Fibroblast of pulmonary artery (primary cell): Measurements from ENCODE around the gene TERC.

Source experiments
- DNase-seq: peaks from one replicate; pipeline ENCODE4 v3.0.0-alpha.2; 2010; ENCODE audit warnings: low read depth
- H3K4me3 ChIP-seq: replicated peaks from 2 replicates; pipeline ENCODE4 v1.5.1; 2011; ENCODE audit warnings: low read depth, mild to moderate bottlenecking, control low read depth, low read length, moderate library complexity
- TF ChIP-seq, protein P1 (sequence below): IDR thresholded peaks from 2 replicates; pipeline ENCODE4 v1.5.1; 2011; ENCODE audit warnings: mild to moderate bottlenecking, control low read depth, low read length, inconsistent platforms; ENCODE audit errors: missing control alignments

TERC gene

DNA sequence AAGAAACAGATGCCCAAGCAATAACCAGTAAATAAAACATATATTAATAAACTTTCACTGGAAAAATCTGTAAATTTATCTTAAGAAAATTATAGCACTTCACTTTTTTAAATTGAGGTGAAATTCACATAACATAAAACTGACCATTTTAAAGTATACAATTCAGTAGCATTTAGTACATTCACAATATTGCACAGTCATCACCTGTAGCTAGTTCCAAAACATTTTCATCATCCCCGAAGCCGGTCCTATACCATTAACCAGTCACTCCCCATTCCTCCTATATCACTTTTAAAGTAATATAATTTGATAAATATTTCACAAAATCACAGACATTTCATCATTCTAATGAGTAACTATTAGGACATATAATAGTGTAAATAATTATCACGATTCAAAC is 39.8 kb upstream of the TERC start:
- DNase-seq = no peak
- TF ChIP-seq, protein P1, sequence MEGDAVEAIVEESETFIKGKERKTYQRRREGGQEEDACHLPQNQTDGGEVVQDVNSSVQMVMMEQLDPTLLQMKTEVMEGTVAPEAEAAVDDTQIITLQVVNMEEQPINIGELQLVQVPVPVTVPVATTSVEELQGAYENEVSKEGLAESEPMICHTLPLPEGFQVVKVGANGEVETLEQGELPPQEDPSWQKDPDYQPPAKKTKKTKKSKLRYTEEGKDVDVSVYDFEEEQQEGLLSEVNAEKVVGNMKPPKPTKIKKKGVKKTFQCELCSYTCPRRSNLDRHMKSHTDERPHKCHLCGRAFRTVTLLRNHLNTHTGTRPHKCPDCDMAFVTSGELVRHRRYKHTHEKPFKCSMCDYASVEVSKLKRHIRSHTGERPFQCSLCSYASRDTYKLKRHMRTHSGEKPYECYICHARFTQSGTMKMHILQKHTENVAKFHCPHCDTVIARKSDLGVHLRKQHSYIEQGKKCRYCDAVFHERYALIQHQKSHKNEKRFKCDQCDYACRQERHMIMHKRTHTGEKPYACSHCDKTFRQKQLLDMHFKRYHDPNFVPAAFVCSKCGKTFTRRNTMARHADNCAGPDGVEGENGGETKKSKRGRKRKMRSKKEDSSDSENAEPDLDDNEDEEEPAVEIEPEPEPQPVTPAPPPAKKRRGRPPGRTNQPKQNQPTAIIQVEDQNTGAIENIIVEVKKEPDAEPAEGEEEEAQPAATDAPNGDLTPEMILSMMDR = no peak
- H3K4me3 ChIP-seq = no peak overlapping the region

DNA sequence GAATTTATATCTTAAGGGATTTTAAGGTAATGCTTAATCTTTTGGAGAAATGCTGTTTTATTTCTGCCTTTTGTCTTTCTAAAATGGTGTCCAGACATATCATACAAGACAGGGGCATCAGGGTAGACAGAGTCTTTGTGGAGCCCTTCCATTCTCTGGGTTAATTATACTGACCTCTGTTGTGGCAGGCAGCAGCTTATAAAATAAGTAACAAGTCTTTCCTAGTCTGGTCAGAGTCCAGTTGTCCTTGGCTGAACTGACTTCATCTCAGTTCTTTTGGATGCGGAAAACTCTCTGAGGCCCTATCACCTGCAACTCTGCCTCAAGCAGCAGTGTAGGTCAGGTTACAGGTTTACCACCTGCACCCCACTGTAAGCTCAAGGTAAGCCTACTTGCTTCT is 27.5 kb upstream of the TERC start:
- TF ChIP-seq, protein P1 = no peak
- DNase-seq = no peak
- no peak overlapping the region for H3K4me3 ChIP-seq

DNA sequence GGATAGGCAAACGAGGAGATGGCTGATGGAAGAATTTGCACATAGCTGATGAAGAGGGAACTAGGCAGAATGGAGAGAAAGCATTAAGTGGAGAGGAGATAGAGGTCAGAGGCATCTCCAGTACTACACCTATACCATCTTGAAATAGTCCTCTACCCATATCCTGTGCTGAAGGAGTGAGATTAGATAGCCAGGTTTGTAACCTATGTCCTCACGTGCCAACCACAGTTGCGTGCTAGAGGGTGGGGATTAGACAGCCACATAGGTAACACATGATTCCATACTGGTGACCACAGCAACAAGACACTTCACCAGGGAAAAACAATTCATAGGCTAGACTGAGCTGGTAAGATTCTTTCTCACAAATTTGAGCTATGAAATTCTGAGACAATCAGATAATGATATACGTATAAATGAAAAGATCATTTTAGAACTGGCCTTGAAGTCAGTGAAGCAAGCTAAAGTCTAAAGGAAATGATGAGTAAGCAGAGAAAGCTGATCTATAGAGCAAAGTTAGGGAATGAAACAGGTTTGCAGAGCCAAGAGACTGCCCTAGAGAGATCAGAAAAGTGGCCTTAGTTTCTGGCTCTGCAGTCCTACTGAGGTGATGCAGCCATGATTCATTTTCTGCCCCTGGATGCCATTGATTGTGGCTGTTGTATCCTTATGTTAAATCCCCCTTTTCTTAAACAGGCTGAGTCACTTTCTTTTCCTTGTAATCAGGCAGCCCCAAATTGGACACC is 26.0 kb upstream of the TERC start:
- TF ChIP-seq, protein P1 = no peak
- no peak overlapping the region for H3K4me3 ChIP-seq
- DNase-seq = peak; percentile 27

DNA sequence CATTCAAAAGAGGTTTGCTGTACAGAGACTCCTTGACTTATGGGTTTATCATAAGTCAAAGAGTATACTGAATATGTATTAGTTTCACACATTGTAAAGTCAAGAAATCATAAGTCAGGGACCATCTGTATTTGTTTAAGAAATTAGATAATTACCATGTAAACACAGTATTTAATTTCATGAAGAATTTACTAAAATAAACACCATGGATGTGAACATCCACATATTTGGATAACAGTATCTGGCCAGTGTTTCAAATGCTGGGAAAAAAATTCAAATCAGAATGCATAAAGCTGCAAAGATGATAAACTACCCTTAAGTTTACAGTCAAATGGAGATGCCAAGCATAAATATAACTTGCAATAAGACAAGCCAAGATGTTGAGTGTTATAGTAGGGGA is 25.4 kb upstream of the TERC start:
- DNase-seq = no peak
- H3K4me3 ChIP-seq = no peak overlapping the region
- TF ChIP-seq, protein P1 = no peak

DNA sequence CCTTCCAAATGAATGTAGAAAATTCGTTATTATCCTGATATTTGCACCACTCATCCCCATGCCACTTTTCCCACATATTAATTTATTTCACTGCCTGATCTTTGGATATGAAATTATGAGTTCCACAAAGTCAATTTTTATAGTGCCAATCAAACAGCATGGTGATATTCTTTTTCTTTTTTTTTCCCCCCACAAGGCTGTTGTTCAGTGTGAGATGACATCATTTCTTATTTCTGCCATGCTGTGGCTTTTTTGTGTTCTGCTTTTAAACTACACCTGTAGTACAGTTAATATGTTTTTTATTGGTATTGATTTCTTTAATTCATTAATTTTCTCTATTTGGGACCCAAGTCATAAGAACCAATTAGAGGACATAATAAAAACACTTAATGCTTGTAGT is 22.9 kb upstream of the TERC start:
- TF ChIP-seq, protein P1 = no peak

DNA sequence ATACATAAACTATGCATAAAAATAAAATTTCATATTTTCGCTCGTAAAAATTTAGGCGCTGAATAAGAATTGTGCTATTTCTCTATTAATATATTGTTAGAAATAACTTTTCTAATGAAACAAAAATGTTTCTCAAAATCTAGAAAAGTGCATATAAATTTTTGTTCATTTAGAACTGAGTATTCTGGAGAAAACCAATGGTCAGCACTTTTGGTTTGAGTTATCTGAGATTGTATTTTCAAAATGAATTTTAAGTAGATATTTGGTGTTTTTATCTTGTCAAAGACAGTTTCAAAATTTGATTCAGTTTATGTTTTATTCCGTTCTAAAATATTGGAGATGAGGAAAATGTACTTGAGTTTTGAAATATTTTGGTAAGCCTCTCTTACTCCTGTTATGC is 22.3 kb upstream of the TERC start:
- TF ChIP-seq, protein P1 = no peak
- DNase-seq = no peak
- no peak overlapping the region for H3K4me3 ChIP-seq

More for the DNA sequence above, 22.9 kb upstream of the TERC start:
- no peak for DNase-seq
- no peak overlapping the region for H3K4me3 ChIP-seq

DNA sequence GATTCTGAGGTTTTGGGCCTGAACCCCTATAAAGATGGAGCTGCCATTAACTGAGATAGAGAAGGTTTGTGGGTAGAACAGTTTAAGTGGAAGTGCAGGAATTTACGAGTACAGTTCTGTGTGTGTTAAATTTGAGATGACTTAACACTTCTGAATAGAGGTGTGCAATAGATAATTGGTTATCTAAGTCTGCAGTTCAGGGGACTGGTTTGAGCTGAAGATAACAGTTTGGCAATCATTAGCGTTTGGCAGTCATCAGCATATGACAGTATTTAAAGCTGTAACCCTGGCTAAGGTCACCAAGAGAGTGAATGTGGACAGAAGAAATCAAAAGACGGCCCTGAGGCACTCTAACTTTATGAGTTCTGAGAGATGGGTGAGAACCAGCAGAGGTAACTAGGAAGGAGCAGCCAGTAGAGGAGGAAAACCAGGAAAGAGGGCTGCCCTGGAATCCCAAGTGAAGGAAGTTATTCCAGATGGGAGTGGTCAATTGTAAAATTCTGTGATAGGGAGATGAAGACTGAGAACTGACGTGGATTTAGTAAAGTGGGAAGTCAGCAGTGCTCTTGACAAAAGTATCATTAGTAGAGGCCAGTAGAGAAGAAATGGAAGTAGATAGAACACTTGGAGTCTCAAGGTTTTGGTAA is 16.5 kb upstream of the TERC start:
- DNase-seq = no peak
- TF ChIP-seq, protein P1 = no peak
- H3K4me3 ChIP-seq = no peak overlapping the region
